Prostate gland (tissue), 2 donors: Measurements from ENCODE around the gene MITD1. TPM values are rescaled to one million over a fixed set of nuclear protein-coding genes. Genes with fewer than 3 reads are reported as not detected.

Source experiments
- DNase-seq: peaks from one replicate; pipeline ENCODE4 v3.0.0-alpha.2; 2019; ENCODE audit warnings: low spot score
- H3K27ac ChIP-seq, 2 donors: fragments of 200-600 bp; sonication (generic); 2 replicates each; pipeline ENCODE4 v1.5.1; 2017 to 2019
- H3K27me3 ChIP-seq: fragments of 200-600 bp; sonication (generic); replicated peaks from 2 replicates; pipeline ENCODE4 v1.5.1; 2019; ENCODE audit not compliant: insufficient read depth
- H3K36me3 ChIP-seq, 2 donors: fragments of 200-600 bp; sonication (generic); 1 replicate in 1 of 2; 2 replicates in 1 of 2; pipeline versions ENCODE4 v1.5.1 to v1.8.1; 2017 to 2019
- H3K4me1 ChIP-seq: fragments of 200-600 bp; sonication (generic); replicated peaks from 2 replicates; pipeline ENCODE4 v1.5.1; 2019
- H3K4me3 ChIP-seq, 2 donors: fragments of 200-600 bp; sonication (generic); 2 replicates each; pipeline ENCODE4 v1.5.1; 2017 to 2019
- H3K9me3 ChIP-seq: fragments of 200-600 bp; sonication (generic); 2 replicates; pipeline ENCODE4 v1.5.1; 2017
- CTCF ChIP-seq, 4 experiments: fragments of 200-600 bp in 2 of 4; fragments of 450-650 bp in 2 of 4; sonication (generic) in 2 of 4; IDR thresholded peaks; 1 replicate in 3 of 4; 2 replicates in 1 of 4; pipeline ENCODE4 v1.5.1; 2016 to 2019; ENCODE audit warnings: antibody characterized with exemption in 4 of 4, mild to moderate bottlenecking in 2 of 4, moderate library complexity in 2 of 4
- POLR2A ChIP-seq: fragments of 450-650 bp; IDR thresholded peaks from one replicate; pipeline ENCODE4 v1.6.1; 2016; ENCODE audit warnings: antibody characterized with exemption, mild to moderate bottlenecking
- POLR2AphosphoS5 ChIP-seq: sonication (generic); formaldehyde crosslinking; IDR thresholded peaks from one replicate; pipeline ENCODE4 v1.6.1; 2017; ENCODE audit warnings: antibody characterized with exemption
- WGBS: methylation state at CpG from one replicate; pipeline ENCODE4 v1.1.5; 2018; 5-methylcytosine and 5-hydroxymethylcytosine counted together
- intact Hi-C: fragments of 100-400 bp; cut with DNase I; formaldehyde crosslinking; loops from one replicate; pipeline ENCODE4 v1.14.2; 2022
- total RNA-seq, 2 donors: library from RNA; depleted of rRNA; stranded (reverse); fragments of >200 nt; gene quantifications; one replicate each; pipeline ENCODE4 v1.1.0, GENCODE V29; 2016

MITD1 gene
- total RNA-seq = 10 to 100 TPM; 16.0 to 28.7 TPM

- TF ChIP-seq POLR2AphosphoS5 (peak; percentile 99), POLR2A (peak; percentile 59), CTCF (IDR thresholded peaks at IDR 0.05) (peak in 3 of 4 experiments; percentile 1 to 28 (median 25))
- H3K9me3 ChIP-seq = no peaks in the 10 kb centered on the region
- 1% methylated on average over 39 of the region's 39 CpGs for WGBS
- intact Hi-C loops = loop anchor here (2.0 to 10.0 kb wide), 2 partner anchors 156 to 314 kb away; partner anchors contain the start of genes EIF5B, REV1 and TXNDC9
- DNase-seq = peak; percentile 93
- no peaks in the 10 kb centered on the region for H3K36me3 ChIP-seq
- H3K27ac ChIP-seq = peak within 1 kb of the TSS; percentile 52 to 66
- H3K4me1 ChIP-seq = peaks cover 6% of the 10 kb centered on the region
- peak within 1 kb of the TSS; percentile 65 to 78 for H3K4me3 ChIP-seq
- no peaks in the 10 kb centered on the region for H3K27me3 ChIP-seq
These were observed at the start of gene MITD1, which contains the start of gene MRPL30 for GRCh38 chr2:99180755-99181623. Gene MITD1, minus strand, starts transcription at chr2:99181058. Its CDS starts 77 bp downstream, at chr2:99180981. Gene MRPL30, plus strand, starts transcription at chr2:99181184. Its CDS starts 5,020 bp downstream, at chr2:99186204.

- TF ChIP-seq CTCF (IDR thresholded peaks at IDR 0.05) = no peak
- no peak for TF ChIP-seq POLR2AphosphoS5
- no peak for TF ChIP-seq POLR2A
- Histone ChIP-seq H3K9me3 (no peaks in the 10 kb centered on the region), H3K36me3 (no peaks in the 10 kb centered on the region), H3K4me3 (no peak overlapping the region), H3K27me3 (no peaks in the 10 kb centered on the region), H3K4me1 (no peaks in the 10 kb centered on the region), H3K27ac (no peak overlapping the region)
- intact Hi-C loops = no loop called here
- no peak for DNase-seq
- WGBS = 53% methylated on average over 4 of the region's 4 CpGs
These were observed 37.2 kb upstream of the MITD1 start for GRCh38 chr2:99217929-99218501.

GRCh38 chr2:99216096-99216495 is 35.2 kb upstream of the MITD1 start:
- DNase-seq = no peak
- TF ChIP-seq POLR2AphosphoS5 (no peak), CTCF (IDR thresholded peaks at IDR 0.05) (no peak), POLR2A (no peak)
- H3K27me3 ChIP-seq = no peaks in the 10 kb centered on the region
- no peak overlapping the region for H3K27ac ChIP-seq
- WGBS = 94% methylated on average over 2 of the region's 2 CpGs
- no peak overlapping the region for H3K4me3 ChIP-seq
- no peaks in the 10 kb centered on the region for H3K9me3 ChIP-seq
- no peaks in the 10 kb centered on the region for H3K4me1 ChIP-seq
- H3K36me3 ChIP-seq = no peaks in the 10 kb centered on the region
- intact Hi-C loops = no loop called here

GRCh38 chr2:99205491-99205890 is 24.6 kb upstream of the MITD1 start:
- WGBS = 63% methylated on average over 5 of the region's 5 CpGs
- intact Hi-C loops = no loop called here
- Histone ChIP-seq H3K4me1 (no peaks in the 10 kb centered on the region), H3K27ac (no peak overlapping the region), H3K9me3 (no peaks in the 10 kb centered on the region), H3K4me3 (no peak overlapping the region), H3K36me3 (no peaks in the 10 kb centered on the region), H3K27me3 (no peaks in the 10 kb centered on the region)
- TF ChIP-seq POLR2AphosphoS5 (no peak), CTCF (IDR thresholded peaks at IDR 0.05) (no peak), POLR2A (no peak)
- DNase-seq = no peak
